ENCODE results near the gene ZNF468. TPM values are rescaled to one million over a fixed set of nuclear protein-coding genes. Genes with fewer than 3 reads are reported as not detected.
"Not testable (repeated sequence)": the region's sequence is repeated elsewhere in the genome, so short reads cannot be mapped to it uniquely, and the experiment has no call there.

The ZNF468 gene
- total RNA-seq: 10 to 100 TPM in 1 of 2 donors, 1 to 10 TPM in 1; 7.1 to 13.8 TPM

- H3K4me3 ChIP-seq: peak within 1 kb of the TSS; percentile 66 to 69
- not testable (repeated sequence) for H3K9me3 ChIP-seq, H3K4me1 ChIP-seq, H3K27me3 ChIP-seq
- DNase-seq (ENCODE audit: low spot score): peak; percentile 76
- H3K36me3 ChIP-seq: peaks cover 16% of the 10 kb centered on the region
- H3K27ac ChIP-seq: peak within 1 kb of the TSS; percentile 31 to 49
Measured at GRCh38 chr19:52857378-52858191, at the start of gene ZNF468. Gene ZNF468 (minus strand): TSS chr19:52857619. CDS start chr19:52854272, 3,347 bp downstream.

- not testable (repeated sequence) for H3K27me3 ChIP-seq; H3K27ac ChIP-seq; H3K36me3 ChIP-seq; H3K9me3 ChIP-seq; DNase-seq (ENCODE audit: low spot score); H3K4me3 ChIP-seq; H3K4me1 ChIP-seq
Measured at GRCh38 chr19:52904052-52904780, 46.8 kb upstream of the ZNF468 start.

- no peak overlapping the region for H3K4me3 ChIP-seq
- no peak overlapping the region for H3K27ac ChIP-seq
- H3K36me3 ChIP-seq: no peaks in the 10 kb centered on the region
- no peak for DNase-seq (ENCODE audit: low spot score)
- peaks cover 0 to 8% of the 10 kb centered on the region in 2 donors for H3K4me1 ChIP-seq
- H3K27me3 ChIP-seq: no peaks in the 10 kb centered on the region
- no peaks in the 10 kb centered on the region for H3K9me3 ChIP-seq
- no peak for TF ChIP-seq CTCF (IDR thresholded peaks at IDR 0.05)
Measured at GRCh38 chr19:52901842-52902241, 44.4 kb upstream of the ZNF468 start.

GRCh38 chr19:52898596-52898995 lies 41.2 kb upstream of the ZNF468 start:
- not testable (repeated sequence) for H3K9me3 ChIP-seq; H3K27me3 ChIP-seq; DNase-seq (ENCODE audit: low spot score); H3K36me3 ChIP-seq; H3K27ac ChIP-seq; H3K4me3 ChIP-seq
- H3K4me1 ChIP-seq: peaks cover 0 to 14% of the 10 kb centered on the region in 2 donors

- Histone ChIP-seq H3K27me3 (no peaks in the 10 kb centered on the region), H3K36me3 (peaks cover 2% of the 10 kb centered on the region), H3K27ac (peak overlapping the region; percentile 83 to 90), H3K9me3 (no peaks in the 10 kb centered on the region), H3K4me1 (peaks cover 0 to 14% of the 10 kb centered on the region in 2 donors), H3K4me3 (peak overlapping the region; percentile 61 to 80)
- no peak for DNase-seq (ENCODE audit: low spot score)
- no peak for TF ChIP-seq CTCF (IDR thresholded peaks at IDR 0.05)
Measured at GRCh38 chr19:52898101-52898500, 40.7 kb upstream of the ZNF468 start.

DNA sequence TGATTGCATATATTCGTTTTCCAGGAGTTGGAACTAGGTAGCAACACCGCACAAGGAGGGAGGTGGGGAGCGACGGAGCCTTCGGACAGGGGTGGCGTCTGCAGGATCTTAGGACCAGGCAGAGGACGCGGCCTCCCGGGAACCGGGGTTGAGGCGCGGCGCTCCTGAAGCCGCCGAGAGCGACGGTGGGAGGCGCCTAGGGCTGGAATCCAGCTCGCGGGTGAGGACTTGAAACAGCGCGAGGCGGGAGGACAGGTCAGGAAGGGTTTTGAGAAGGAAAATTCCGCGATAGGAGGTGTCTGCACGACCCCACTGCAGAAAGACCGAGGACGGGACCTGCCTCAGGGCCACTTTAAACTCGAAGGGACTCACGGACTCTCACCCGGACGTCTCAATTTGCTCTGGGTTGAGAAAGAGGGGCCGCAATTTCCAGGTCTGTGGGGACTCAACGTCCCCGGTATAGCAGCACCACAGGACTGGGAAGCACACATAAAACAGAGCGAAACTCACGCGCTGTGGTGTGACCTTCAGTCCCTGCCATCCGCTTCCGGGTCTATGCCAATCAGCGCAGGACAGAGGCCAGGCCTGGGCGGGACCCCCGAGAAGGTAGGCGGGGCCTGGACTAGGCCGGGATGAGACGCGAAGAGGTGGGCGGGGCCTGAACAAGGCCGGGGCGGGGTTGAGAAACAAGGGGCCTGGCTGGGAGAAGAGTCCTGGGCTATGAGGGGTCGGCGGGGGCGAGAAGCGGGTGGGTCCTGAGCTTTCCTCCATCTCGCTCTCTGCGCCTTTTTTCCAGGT lies 39.9 kb upstream of the ZNF468 start, which contains the start of gene ZNF320:
TSS of gene ZNF320 (minus strand) at position 498 of the 798 bp plus-strand sequence. CDS start 7,380 bp downstream, outside the sequence.
- no peak for TF ChIP-seq CTCF (IDR thresholded peaks at IDR 0.05)
- Histone ChIP-seq H3K27me3 (no peaks in the 10 kb centered on the region), H3K4me3 (peak within 1 kb of the TSS; percentile 61 to 80), H3K36me3 (peaks cover 5% of the 10 kb centered on the region), H3K4me1 (peaks cover 0 to 14% of the 10 kb centered on the region in 2 donors), H3K27ac (peak within 1 kb of the TSS; percentile 83 to 90), H3K9me3 (no peaks in the 10 kb centered on the region)
- DNase-seq (ENCODE audit: low spot score): peak; percentile 97

Measured in right atrium auricular region (tissue), 2 donors.